CD4-positive, alpha-beta T cell treated with Interleukin-10 for 1 hour (primary cell): ENCODE results near the gene SLC9C2.
"Not testable (repeated sequence)": the region's sequence is repeated elsewhere in the genome, so short reads cannot be mapped to it uniquely, and the experiment has no call there.

Experiments used
- DNase-seq: peaks from one replicate; pipeline ENCODE4 v3.0.0-alpha.2; 2020

SLC9C2 gene, protein sequence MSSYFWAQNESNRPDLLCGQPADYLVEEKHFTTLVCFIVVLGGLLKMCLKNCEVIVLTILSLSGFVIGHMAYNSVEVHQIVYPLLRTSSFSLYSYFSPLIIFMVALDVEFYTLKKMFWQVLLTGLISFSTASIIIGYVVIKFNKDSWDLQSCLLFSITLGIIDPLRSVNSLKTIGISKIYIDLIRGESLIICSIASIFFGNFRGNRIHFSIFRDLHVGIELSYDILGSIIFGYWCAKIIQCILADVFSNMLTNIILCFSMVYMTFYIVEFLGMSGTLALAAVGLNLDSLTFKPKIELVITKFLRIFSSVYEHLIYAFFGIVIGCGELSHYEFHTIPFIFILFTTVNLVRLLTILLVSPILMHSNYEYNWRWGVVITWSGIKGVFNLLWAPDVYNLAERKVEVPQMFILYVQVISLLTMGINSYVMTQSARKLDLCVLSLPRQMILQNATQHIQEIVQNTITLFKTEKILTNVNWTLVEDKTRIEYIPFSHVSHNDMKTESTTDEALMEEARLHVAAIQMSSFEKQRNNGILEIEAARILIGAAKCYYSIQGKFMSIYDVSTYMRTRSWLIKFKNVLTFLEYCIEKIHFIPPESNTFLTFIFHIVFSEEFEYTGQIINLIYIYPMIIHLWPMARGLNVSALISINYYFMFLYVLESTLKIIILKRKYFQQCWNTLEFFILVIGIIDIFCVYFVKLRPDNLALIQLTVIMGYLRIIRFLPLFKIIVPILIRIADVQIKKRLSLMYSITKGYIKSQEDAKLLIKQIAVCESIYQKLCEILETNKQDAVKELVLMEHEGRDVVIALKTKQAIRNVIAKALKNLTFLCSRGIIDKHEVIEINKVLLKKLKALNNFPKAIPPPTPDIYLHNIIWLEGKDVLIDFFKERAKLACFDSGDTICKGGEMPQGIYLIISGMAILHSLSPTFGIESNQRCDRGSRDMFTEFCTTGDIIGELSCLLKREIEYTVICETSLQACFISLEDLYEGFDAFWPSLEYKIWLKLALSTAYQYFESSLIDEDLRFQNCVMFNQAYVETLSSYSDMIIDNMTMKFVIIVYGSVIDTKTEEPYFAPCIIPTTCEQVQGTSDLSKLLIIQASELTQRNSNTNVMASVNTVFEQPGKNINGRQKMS

GRCh38 chr1:173603056-173603591 is at the start of gene SLC9C2:
Gene SLC9C2 (minus strand): TSS chr1:173603072. CDS start chr1:173601776, 1,296 bp downstream.
- DNase-seq: no peak

GRCh38 chr1:173648880-173649605 is 46.2 kb upstream of the SLC9C2 start:
- no peak for DNase-seq

DNA sequence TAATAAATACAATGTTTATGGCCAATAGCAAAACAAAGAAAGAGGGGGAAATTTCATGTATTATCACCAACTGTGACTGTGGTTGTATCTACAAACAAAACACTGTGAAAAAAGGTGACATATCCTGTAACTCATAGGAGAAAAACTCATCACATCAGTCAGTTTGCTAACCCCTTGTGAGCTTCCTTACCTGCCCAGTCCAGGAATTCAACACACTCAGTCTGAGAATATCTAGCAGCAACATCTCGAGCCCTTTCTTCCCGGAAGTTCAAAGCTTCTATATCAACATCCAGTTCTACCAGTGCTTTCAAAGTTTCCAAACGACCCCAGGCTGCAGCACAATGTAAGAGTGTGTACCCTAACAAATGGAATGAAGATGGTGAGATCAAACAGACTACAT is 43.8 kb upstream of the SLC9C2 start:
- no peak for DNase-seq

- not testable (repeated sequence) for DNase-seq
Measured at GRCh38 chr1:173642450-173643139, 39.7 kb upstream of the SLC9C2 start.

DNA sequence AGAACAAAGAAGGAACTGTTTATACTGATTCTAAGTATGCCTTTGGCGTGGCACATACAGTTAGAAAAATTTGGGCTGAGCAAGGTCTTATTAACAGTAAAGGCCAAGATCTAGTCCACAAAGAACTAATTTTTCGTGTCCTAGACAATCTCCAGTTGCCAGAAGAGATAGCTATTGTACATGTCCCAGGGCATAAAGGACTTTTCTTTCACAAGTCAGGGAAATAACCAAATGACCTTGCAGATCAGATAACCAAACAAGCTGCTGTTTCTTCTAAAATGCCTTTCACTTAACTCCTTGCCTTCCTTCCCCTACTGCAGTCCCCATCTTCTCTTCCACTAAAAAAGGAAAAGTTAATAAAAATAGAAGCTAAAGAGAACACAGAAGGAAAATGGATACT is 36.2 kb upstream of the SLC9C2 start:
- no peak for DNase-seq

DNA sequence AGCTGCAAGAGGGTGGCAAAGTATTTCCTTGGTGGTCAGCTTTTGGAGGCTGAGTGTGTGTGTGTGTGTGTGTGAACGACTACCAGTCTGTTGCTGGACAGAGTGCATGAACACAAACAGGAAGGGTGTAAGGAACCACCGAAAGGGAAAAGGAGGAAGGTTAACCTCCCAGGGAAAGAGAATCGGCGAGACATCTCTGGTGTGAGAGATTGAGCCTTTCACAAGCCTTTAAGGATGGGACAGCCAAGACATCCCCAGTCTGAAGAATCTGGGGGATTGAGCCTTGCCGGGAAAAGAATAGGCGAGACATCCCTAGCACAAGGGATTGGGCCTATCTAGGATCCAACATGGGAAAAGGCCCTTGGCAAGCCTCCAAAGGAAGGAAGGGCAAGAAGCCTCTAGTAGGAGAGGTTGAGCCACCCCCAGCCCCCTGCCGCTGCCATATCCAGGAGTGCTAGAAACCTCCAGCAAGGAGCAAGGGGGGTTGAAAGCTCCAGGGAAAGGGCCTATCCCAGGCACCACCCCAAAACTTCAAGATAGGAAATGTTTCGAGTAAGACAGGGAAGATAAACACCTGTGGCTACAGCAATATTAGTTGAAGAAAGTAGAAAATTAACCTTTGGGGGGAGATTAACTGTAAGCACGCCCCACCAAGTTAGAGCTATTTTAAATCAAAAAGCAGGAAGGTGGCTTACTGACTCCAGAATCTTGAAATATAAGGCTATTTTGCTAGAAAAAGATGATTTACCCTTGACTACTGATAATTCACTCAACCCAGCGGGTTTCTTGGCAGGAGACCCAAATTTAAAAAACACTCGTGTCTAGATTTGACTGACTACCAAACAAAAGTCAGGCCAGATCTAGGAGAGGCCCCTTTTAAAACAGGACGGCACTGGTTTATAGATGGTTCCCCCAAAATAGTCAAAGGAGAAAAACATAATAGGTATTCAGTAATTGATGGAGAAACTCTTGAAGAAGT is 35.5 kb upstream of the SLC9C2 start:
- DNase-seq: no peak

DNA sequence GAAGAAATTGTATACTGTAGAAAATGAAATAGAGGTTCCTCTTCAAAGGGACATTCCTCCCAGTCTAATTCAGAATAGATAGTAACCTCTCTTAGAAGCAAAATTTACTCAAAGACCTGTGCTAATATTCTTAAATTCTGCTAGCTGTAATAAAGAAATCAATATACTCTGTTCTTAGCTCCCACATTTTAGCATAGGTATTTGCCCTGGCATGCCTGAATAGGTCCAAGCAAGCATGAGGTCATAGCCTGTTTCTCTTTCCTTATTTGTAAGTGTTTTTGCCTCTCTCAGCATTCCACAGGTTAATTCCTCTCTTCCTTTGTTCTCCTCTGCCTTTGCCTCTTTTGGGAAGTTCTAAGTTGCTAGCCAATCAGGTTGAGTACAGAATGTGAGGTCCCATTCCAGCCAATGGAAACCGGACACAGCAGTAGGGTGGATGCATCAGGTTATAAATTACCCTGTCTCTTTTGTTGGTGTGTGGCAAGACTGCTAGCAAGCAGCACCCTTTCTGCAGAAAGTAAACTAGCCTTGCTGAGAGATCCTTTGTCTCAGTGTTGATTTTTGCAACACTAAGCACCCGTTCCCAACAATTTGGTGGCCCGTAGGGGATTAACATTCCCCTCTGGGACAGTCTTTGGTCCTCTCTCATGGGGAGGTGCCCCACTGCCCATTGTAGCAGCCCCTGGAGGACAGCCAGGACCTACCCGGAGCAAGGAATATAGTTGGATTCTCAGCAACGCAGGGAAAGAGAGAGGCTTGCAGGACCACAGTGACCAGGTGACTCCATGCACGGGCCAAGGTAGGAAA is 34.6 kb upstream of the SLC9C2 start:
- not testable (repeated sequence) for DNase-seq

DNA sequence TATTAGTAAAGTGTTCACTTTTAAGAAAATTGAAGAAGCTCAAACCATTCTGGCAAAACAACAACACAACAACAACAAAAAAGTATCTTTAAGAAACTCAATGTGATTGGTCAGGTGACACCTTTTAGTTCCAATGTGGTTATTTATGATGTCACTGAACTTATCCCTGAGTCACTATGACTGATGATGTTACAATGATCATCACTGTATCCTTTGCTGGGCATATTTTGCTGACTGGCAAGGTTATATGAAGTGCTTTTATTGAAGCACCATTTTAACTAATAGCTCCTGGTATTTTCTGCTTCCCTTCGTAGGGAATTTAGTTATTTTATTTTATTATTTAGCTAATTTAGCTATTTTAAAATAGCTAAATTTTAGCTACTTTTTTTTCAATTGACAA is 32.2 kb upstream of the SLC9C2 start, which contains the start of gene TEX50:
TSS of gene TEX50 (plus strand) at position 223 of the 400 bp plus-strand sequence. CDS start 184 bp downstream, outside the sequence.
- no peak for DNase-seq

- DNase-seq: peak; percentile 14
Measured at GRCh38 chr1:173628888-173629287, 26.0 kb upstream of the SLC9C2 start.

DNA sequence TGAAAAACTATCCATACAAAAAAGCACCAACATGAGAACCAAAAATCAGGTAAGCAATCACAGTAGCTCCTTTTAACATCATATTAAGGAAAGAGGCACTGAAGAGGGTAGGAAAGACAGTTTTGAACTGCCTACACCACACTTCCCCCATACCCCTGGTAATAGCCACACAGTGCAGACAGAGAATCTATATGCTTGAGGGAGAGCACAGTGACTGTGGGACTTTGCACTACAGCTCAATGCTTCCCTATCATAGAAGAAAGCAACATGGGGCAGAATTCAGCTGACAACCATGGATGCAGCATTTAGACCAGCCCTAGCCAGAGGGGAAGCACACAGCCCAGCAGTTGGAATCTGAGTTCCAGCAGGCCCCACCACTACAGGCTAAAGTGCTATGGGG is 24.4 kb upstream of the SLC9C2 start:
- DNase-seq: no peak

DNA sequence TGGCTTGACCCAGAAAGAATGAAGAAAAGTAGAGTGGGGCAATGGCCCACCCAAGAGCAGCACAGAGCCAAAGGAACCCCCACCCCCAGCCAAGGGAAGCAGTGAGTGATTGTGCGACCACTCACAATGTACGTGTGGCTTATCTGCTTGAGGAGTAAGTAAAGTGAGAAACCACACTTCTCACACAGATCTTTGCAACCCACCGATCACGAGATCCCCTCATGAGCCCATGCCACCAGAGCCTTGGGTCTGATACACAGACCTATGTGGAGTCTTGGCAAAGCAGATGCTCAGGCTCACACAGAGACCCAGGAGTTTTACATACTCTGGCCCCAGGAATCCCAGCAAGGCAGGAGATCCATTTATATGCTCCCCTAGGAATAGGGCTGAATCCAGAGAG is 14.0 kb upstream of the SLC9C2 start:
- no peak for DNase-seq

DNA sequence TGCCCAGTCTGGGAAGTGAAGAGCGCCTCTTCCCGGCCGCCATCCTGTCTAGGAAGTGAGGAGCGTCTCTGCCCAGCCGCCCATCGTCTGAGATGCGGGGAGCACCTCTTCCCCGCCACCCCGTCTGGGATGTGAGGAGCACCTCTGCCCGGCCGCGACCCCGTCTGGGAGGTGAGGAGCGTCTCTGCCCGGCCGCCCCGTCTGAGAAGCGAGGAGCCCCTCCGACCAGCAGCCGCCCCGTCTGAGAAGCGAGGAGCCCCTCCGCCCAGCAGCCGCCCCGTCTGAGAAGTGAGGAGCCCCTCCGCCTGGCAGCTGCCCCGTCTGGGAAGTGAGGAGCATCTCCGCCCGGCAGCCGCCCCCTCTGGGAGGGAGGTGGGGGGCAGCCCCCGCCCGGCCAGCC is 10.2 kb upstream of the SLC9C2 start:
- not testable (repeated sequence) for DNase-seq

DNA sequence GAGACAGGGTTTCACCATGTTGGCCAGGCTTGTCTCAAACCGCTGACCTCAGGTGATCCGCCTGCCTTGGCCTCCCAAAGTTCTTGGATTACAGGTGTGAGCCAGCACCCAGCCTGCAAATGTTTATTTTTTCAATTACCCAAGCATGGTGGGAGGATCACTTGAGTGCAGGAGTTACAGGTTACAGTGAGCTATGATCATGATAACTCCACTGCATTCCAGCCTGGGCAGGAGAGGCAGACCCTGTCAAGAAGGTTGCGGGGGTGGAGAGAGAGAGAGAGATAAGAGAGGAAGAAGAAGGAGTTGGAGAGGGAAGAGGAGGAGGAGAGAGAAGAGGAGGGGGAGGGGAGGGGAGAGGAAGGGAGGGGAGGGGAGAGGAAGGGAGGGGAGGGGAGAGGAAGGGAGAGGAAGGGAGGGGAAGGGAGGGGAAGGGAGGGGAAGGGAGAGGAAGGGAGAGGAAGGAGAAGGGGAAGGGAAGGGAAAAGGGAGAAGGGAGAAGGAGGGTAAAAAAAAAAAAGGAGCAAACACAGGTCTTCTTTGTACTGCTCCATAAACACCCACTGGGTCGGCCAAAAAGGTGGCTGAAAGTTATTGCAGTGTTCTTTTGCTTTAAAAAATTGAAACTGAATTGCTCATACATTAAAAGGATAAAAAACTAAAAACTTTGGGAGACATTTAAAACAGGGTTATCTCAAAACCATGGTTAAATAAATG is 5.8 kb upstream of the SLC9C2 start:
- no peak for DNase-seq

DNA sequence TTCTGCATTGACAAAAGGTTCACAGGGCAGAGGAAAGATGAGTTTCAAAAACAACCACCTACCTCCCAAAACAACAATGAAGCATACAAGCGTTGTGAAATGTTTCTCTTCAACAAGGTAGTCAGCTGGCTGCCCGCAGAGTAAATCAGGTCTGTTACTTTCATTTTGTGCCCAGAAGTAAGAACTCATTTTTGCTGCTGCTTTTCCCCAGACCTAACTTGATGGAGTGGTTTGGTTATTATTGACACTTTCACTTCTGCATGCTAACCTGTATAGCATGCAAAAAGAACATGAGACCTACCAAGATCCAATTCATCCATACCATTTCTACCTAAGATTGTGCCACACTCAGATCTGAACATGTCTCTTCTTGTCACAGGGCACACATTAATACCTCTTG is 1.3 kb downstream of the SLC9C2 start:
- DNase-seq: no peak

DNA sequence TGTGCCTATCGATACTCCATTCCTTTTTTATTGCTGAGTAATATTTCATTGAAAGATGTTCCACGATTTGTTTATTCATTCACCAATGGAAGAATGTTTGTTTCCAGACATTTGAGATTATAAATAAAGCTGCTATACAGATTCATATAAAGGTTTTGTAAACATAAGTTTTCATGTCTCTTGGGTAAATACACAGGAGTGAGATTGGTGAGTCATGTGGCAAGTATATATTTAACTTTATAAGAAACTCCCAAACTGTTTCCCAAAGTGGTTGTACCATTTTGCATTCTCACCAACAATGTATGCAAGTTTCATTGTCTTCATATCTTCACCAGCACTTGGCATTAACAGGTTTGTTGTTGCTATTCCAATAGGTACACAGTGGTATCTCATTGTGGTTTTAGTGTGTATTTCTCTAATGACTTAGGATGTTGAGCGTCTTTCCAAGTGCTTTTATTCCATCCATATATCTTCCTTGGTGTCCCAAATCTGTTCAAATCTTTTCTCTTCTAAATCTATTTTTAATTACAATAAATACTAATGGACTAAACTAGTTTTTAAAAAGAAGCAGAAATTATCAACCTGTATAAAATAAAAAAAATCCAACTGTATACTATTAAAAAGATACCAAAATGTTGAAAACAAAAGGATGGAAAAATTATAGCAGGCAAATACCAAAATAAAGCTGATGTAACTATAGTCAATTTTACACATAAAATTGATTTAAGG is 6.6 kb downstream of the SLC9C2 start:
- no peak for DNase-seq

GRCh38 chr1:173591138-173591537 is 11.7 kb downstream of the SLC9C2 start:
- not testable (repeated sequence) for DNase-seq

- DNase-seq: no peak
Measured at GRCh38 chr1:173590557-173590956, 12.3 kb downstream of the SLC9C2 start.
